Hematopoietic multipotent progenitor cell (in vitro differentiated cells): ENCODE results near the gene MSTN. TPM values are rescaled to one million over a fixed set of nuclear protein-coding genes. Genes with fewer than 3 reads are reported as not detected.
"Not testable (repeated sequence)": the region's sequence is repeated elsewhere in the genome, so short reads cannot be mapped to it uniquely, and the experiment has no call there.

Source experiments
- DNase-seq, 3 donors: peaks; one replicate each; pipeline ENCODE4 v3.0.0-alpha.2; 2011 to 2015; ENCODE audit warnings: low read depth in 2 of 3, low spot score in 2 of 3
- total RNA-seq: library from RNA; depleted of rRNA; stranded (reverse); fragments of >200 nt; gene quantifications from one replicate; pipeline ENCODE4 v1.2.3, GENCODE V29; 2012

The MSTN gene
- total RNA-seq, 1 donor, result not detected

DNA sequence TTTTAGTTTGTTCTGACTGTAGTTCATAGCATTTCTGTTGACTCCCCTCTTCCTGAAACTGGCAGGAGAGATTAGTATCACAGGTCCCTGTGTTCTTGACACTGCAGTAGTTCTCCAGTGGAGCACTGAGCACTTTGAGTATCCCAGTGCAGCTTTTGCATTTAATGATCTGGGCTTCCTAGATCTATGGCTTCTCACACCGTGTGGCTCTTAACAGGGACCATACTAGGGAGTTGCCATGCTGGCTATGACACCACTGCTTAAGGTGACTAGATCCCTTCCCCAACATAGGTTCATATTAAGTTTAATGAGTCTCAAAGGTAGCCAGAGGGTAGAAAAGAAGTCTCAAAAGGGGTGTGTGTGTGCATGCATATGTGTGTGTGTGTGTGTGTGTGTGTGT lies 6.2 kb upstream of the MSTN start:
- DNase-seq, result no peak

GRCh38 chr2:190065839-190066238 lies 3.3 kb upstream of the MSTN start:
- no peak for DNase-seq

DNA sequence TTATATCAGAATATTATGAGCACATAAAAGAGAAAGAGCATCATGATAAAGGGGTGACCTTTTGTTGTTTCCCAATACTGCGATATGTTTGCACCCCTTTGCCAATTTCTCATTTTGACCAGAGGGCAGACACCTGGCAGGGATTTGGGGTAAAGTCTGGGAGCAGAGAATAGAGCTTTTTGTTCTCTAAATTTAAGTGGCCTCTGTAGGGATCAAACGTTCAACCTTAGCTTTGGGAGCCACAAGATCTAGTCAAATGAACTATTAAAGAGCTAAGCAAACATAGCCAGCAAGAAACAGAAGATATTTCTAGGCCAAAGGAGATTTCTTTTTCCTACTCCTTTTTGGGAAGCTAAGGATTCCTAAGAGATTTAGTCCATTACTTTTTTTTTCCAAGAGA lies 1.1 kb upstream of the MSTN start:
- DNase-seq, result no peak

- no peak for DNase-seq
Measured at GRCh38 chr2:190062053-190062452, 476 bp downstream of the MSTN start.

GRCh38 chr2:190060626-190061025 lies 1.9 kb downstream of the MSTN start:
- no peak for DNase-seq

GRCh38 chr2:190060019-190060418 lies 2.5 kb downstream of the MSTN start:
- no peak for DNase-seq

DNA sequence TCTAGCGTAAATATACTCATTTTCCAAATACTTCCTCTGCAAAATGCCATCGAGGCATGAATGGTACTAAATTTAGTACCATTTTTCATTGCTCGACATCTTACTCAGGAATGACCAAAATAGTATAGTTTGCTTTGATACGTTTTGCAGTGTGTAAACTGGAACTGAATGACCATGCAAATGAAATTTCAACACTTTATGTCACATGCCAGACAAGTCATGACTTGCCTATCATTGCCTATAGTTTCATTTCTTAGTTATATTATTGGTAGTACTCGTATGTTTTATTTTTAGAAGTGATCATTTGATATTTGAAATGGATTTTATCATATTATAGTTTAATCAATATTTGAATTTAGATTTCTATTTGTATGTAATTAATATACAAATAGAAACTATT lies 9.1 kb downstream of the MSTN start:
- DNase-seq, result no peak

DNA sequence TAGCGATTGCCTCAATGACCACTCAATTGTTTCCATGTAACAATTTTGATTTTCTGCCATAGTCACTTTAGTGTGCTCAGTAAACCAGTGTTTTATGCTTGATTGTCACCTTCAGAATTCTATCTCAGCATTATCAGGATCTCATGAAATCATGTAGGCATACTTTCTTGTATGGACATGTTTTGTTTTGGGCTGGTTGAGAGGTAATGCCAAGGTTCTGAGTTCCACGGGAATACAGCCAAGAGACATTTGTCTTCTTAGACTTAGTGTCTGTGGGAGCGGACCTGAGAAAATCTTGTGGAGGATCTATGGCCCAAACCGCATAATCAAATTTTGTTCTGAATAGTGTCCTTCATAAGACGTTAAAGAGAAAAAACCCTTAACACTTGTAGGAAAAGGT lies 10.2 kb downstream of the MSTN start:
- no peak for DNase-seq

DNA sequence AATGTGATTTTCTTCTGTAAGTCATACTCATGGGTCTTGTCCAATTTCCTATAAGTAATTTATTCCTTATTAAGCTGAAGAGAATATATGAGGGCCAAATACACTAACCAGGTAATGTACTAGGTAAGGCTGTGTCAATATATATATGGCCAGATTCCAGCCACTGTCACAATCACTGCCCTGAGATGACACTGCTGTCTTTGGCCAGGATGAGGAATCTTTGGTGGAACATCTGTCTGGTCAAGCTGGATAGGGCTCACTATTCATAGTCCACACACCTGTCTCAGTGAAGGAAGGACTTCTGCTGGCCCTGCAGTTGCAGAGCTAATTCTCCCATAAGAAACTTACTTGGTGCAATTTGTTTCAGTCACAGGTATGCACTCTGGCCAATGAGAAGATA lies 11.3 kb downstream of the MSTN start:
- no peak for DNase-seq

GRCh38 chr2:190050001-190050400 lies 12.5 kb downstream of the MSTN start:
- DNase-seq, result no peak

DNA sequence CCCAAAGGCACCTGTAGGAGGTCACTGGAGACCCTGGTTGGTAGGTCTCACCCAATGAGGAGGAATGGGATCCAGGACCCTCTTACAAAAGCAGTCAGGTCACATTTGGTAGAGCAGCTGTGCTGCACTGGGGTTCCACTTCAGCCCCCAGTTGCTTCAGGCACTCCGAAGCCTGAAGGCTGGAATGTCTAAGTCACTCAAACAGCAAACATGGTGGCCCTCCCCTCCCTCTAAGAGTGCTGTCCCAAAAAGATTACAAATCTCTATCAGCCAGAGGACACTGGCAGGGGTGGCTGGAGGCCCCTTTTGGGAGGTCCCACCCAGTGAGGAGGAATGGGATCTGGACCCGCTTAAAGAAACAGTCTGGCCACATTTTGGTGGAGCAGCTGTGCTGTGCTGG lies 17.7 kb downstream of the MSTN start:
- DNase-seq, result no peak

DNA sequence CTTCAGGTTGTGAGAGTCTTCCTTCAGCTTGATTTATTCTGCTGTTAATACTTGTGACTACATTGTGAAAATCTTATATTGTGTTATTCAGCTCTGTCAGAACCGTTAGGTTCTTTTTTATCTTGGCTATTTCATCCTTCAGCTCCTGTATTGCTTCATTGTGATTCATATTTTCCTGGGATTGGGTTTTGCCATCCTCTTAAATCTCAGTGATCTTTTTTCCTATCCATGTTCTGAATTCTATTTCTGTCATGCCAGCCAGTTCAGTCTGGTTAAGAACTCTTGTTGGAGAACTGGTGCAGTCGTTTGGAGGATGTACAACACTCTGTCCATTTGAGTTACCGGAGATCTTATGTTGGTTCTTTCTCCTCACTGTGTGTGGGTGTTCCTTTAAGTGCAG lies 19.1 kb downstream of the MSTN start:
- no peak for DNase-seq

GRCh38 chr2:190036071-190036470 lies 26.5 kb downstream of the MSTN start:
- no peak for DNase-seq

DNA sequence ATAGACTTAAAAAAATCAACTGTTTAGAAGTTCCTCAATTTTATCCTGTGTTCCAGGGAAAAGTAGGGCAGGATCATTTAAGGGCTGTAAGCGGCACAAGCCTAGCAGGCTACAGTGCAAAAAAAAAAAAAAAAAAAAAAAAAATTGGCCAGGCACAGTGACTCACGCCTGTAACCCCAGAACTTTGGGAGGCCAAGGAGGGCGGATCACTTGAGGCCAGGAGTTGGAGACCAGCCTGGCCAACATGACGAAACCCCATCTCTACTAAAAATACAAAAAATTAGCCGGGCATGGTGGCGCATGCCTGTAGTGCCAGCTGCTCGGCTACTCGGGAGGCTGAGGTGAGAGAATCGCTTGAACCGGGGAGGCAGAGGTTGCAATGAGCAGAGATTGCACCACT lies 28.1 kb downstream of the MSTN start:
- DNase-seq, result not testable (repeated sequence)

DNA sequence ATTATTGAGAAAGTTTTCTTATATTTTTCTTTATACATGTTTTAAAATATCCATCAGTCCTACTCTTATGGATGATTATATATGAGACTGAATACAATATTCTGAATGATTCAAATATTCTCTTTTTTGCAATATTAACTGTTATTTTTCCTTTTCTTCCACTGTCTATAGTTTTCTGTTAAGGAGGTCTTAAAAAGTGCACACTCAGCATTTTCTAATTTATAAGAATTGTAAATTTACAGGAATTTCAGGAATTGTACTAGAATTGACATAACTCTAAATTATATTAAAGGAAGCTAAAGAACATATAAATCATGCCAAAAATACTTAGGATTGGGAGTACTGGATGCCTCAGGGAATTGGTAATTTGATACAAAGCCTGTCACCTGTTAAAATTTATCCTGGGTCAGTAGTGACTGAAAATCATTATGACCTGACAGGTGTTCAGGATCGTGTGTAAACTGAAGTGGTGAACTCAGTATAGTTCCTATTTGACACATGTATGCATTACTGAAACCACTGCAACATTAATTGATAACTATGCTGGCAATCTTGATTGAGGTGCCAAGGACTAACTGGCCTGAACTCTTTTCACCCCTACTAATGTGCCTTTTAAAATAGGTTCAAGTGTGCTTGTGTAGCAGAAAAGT lies 30.4 kb downstream of the MSTN start:
- no peak for DNase-seq

DNA sequence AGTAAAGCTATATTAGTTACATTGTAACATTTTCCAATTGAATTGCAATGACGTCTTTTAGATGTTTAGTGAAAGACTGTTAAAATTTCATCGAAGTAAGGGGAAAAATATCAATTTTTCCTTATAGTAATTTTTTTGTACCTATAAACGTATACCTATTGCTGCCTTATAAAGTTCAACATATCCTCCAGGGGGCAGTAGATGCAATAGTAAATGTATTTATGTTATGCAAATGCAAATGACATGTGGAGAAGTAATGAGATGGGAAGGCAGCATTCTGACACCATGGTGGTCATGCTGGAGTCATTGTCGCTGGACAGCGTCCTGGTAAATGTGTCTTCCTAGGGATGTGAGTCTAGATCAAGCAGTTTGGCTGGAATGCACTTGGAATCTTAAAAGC lies 38.7 kb downstream of the MSTN start:
- peak in 2 of 3 donors; percentile 35 to 67 for DNase-seq

DNA sequence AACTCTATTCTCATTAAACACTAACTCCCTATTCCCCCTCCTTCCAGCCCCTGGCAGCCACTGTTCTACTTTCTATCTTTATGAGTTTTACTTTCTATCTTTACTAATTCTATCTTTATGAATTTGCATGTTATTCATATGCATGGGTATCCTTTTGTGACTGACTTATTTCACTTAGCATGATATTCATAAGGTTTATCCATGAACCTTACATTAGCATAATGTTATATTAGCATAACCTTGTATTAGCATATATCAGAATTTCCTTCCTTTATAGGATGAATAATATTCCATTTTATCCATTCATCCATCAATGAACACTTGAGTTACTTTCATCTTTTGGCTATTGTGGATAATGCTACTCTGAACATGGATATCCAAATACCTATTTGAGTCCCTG lies 41.8 kb downstream of the MSTN start:
- no peak for DNase-seq

GRCh38 chr2:190017837-190018236 lies 44.7 kb downstream of the MSTN start:
- DNase-seq, result no peak

- not testable (repeated sequence) for DNase-seq
Measured at GRCh38 chr2:190015969-190016368, 46.6 kb downstream of the MSTN start.
